ENCODE data around the gene NDUFS2. TPM values are rescaled to one million over a fixed set of nuclear protein-coding genes. Genes with fewer than 3 reads are reported as not detected.

The NDUFS2 gene
- total and polyA plus RNA-seq, 2 of the 8 experiments (the other 6 are each of a cell fraction or from before 2014, with no cell fraction given) = 95.1 to 113 TPM

GRCh38 chr1:161163793-161164192 is 38.4 kb upstream of the NDUFS2 start (continued):
- no peak for TF ChIP-seq CHD7 (IDR thresholded peaks at IDR 0.05; ENCODE audit: insufficient replicate concordance, low read length)
- TF ChIP-seq SRF (IDR thresholded peaks at IDR 0.05; ENCODE audit: low read depth, low read length) = no peak
- no peak for TF ChIP-seq EZH2 (IDR thresholded peaks at IDR 0.05; ENCODE audit: low read depth, low read length, severe bottlenecking)
- no peak for TF ChIP-seq CHD1 (IDR thresholded peaks at IDR 0.05; ENCODE audit: low read depth, low read length)
- TF ChIP-seq SP4 (IDR thresholded peaks at IDR 0.05; ENCODE audit: low read length) = no peak
- no peak for TF ChIP-seq SIRT6 (IDR thresholded peaks at IDR 0.05; ENCODE audit: low read length)
- TF ChIP-seq POLR2A (IDR thresholded peaks at IDR 0.05; ENCODE audit: control extremely low read depth in 1 of 2, low read depth in 2 of 2, low read length in 2 of 2) = no peak
- TF ChIP-seq SIN3A (conservative IDR thresholded peaks at IDR 0.05 in 1 of 2, IDR thresholded peaks at IDR 0.05 in 1 of 2; ENCODE audit: low read depth in 1 of 2, low read length in 2 of 2) = no peak
- no peak for TF ChIP-seq GTF2F1 (IDR thresholded peaks at IDR 0.05; ENCODE audit: borderline replicate concordance, low read depth, low read length)
- TF ChIP-seq CHD2 (IDR thresholded peaks at IDR 0.05; ENCODE audit: low read length) = no peak
- TF ChIP-seq BCL11A (IDR thresholded peaks at IDR 0.05; ENCODE audit: low read depth in 2 of 2, low read length in 2 of 2) = no peak
- TF ChIP-seq KDM1A (IDR thresholded peaks at IDR 0.05; ENCODE audit: borderline replicate concordance, low read length) = no peak
- TF ChIP-seq EGR1 (IDR thresholded peaks at IDR 0.05; ENCODE audit: borderline replicate concordance, low read depth, low read length) = no peak

All from H1 (cell line).